Activated CD4-positive, alpha-beta T cell treated with anti-CD3 and anti-CD28 coated beads, Interleukin-2, amount 10 ng/mL, durations not matched to agents 7 days and 5 days (primary cell): ENCODE data around the gene TBC1D3B. TPM values are rescaled to one million over a fixed set of nuclear protein-coding genes. Genes with fewer than 3 reads are reported as not detected.
"Not testable (repeated sequence)": the region's sequence is repeated elsewhere in the genome, so short reads cannot be mapped to it uniquely, and the experiment has no call there.

Source experiments
- CTCF ChIA-PET: fragments of 350-600 bp; sonication (Branson Sonifier 250); formaldehyde crosslinking; loops from one replicate; lab custom pipeline; 2021; ENCODE audit warnings: antibody characterized with exemption; lab: Charles Lee
- POLR2A ChIA-PET: fragments of 350-600 bp; sonication (Branson Sonifier 250); formaldehyde crosslinking; loops from one replicate; lab custom pipeline; 2021; ENCODE audit warnings: antibody characterized with exemption; lab: Charles Lee
- DNase-seq: peaks from one replicate; pipeline ENCODE4 v3.0.0-alpha.2; 2020
- H3K27ac Mint-ChIP-seq: one replicate; pipeline ENCODE4 v1.8.0; 2021; ENCODE audit warnings: mild to moderate bottlenecking, moderate library complexity, mixed read lengths
- H3K27me3 Mint-ChIP-seq: one replicate; pipeline ENCODE4 v1.8.0; 2021; ENCODE audit warnings: mixed read lengths
- H3K36me3 Mint-ChIP-seq: one replicate; pipeline ENCODE4 v1.8.0; 2021; ENCODE audit warnings: low read depth, mixed read lengths
- H3K4me1 Mint-ChIP-seq: one replicate; pipeline ENCODE4 v1.8.0; 2021; ENCODE audit warnings: mixed read lengths
- H3K4me3 Mint-ChIP-seq: one replicate; pipeline ENCODE4 v1.8.0; 2021; ENCODE audit warnings: mild to moderate bottlenecking, moderate library complexity, mixed read lengths
- H3K9me3 Mint-ChIP-seq: one replicate; pipeline ENCODE4 v1.8.0; 2021; ENCODE audit warnings: mixed read lengths
- total RNA-seq, 2 experiments: library from RNA; stranded (reverse); gene quantifications; one replicate each; pipeline ENCODE4 v1.2.3, GENCODE V29; 2021

The TBC1D3B gene
- total RNA-seq, 2 experiments from 2014 or later, result 2.4 to 3.3 TPM

GRCh38 chr17:36194832-36195433, 18.5 kb upstream of the TBC1D3B start:
- POLR2A ChIA-PET, DNase-seq, H3K9me3 Mint-ChIP-seq, H3K27ac Mint-ChIP-seq, CTCF ChIA-PET, H3K4me3 Mint-ChIP-seq, H3K36me3 Mint-ChIP-seq: not testable (repeated sequence)
- Mint-ChIP-seq H3K27me3 (peaks cover 14% of the 10 kb centered on the region), H3K4me1 (peaks cover 14% of the 10 kb centered on the region)

DNA sequence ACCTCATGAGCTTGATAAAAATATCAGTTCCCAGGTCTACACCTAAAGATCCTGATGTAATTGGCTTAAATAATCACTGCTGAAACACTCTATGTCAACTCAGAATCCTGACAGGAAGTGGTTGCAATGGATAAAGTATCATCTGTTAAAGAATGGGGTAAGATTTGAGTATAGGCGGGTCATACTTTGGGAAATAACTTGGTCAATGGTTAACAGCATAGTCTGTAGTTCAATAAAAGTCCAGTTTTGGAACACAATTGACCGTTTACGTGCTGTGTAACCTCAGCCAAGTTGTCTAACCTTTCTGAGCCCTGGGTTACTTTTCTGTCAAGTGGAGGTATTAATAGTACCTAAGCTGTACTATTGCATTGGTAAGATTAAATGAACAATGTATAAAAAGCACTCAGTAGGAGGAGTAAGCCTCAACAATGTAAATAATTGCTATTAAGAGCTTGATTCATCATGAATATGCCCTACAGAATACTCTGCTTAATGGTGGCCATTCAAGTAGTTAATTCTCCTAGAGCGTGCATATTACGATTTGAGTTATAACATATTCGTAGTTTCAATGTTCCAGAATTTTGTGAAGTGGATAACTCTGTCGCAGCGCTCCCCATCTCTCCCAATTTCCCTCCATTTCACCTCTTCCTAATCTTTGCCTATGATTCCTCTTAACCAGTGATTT, 17.9 kb upstream of the TBC1D3B start:
- Mint-ChIP-seq H3K27me3 (peaks cover 15% of the 10 kb centered on the region), H3K4me1 (peaks cover 13% of the 10 kb centered on the region)
- H3K27ac Mint-ChIP-seq, H3K9me3 Mint-ChIP-seq, POLR2A ChIA-PET, H3K36me3 Mint-ChIP-seq, H3K4me3 Mint-ChIP-seq, DNase-seq: not testable (repeated sequence)
- CTCF ChIA-PET, result interaction anchor here (2.0 kb wide), 1 partner anchor 11 kb away, joined by 10 read pairs; no protein-coding TSS in a partner anchor

DNA sequence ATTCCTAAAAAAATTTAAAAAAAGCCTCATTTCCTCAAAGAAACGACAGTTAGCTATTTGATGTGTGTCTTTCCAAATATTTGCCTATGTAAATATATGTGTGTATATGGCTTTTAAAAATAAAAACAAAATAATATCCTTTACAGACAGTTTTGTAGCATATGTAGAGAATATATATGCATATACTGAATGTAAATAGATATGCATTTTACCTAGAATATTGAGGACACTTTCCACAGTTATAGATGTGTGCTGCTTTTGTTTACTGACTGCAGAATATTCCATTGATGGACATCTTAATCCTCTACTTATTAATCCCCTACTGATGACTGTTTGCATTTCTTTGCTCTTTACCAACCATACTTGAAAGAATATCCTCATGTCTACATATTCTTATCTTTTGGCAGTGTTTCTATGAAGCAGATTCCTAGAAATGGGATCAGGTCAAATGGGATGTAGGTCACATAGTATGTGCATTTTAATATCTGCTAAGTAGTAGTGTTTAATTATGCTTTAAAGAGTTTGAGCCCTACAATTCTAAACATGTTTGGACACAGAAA, 16.9 kb upstream of the TBC1D3B start:
- peaks cover 10% of the 10 kb centered on the region for H3K4me1 Mint-ChIP-seq
- ChIA-PET CTCF (interaction anchor here (1.7 to 2.0 kb wide), 2 partner anchors 10 to 290 kb away, joined by 4 to 10 read pairs; no protein-coding TSS in a partner anchor), POLR2A (no interaction called here)
- H3K36me3 Mint-ChIP-seq, result no peaks in the 10 kb centered on the region
- H3K27me3 Mint-ChIP-seq, result peaks cover 15% of the 10 kb centered on the region
- H3K27ac Mint-ChIP-seq, result no peak overlapping the region
- no peaks in the 10 kb centered on the region for H3K9me3 Mint-ChIP-seq
- H3K4me3 Mint-ChIP-seq, result no peak overlapping the region
- DNase-seq, result no peak

DNA sequence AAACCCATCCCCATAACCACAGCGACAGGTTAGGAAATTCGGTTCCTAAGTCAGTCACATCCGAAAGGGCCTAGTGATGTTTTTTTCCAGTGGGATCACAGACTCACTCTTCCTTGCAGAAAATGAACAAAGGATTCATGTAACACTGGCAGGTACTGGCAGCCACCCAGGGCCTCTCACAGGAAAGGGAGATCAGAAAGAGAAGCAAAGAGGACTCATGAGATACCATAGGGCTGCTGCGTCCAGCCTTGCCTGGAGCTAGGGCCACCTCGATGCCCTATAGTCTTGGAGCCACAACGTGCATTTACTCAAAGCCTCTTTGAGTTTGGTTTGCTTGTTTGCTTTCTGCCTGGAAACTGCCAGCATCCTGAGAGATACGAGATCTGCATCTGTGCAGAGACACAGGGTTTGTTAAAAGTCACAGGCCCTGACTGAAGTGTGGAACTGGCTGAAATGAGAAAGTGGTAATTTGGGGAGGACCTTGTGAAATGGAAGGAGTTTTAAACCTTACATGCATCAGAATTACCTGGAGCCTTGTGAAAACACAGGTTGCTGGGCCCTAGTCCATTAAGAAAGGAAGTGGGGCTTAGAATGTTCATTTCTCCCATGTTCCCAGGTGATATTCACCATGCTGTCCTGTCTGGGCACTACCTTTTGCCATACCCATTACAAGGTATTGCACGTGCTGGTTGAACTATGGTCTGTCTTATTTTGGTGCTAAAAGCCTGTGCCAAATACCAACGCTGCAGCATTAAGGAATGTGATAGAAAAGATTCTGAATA, 14.3 kb upstream of the TBC1D3B start:
- H3K27ac Mint-ChIP-seq, CTCF ChIA-PET, H3K9me3 Mint-ChIP-seq, H3K4me1 Mint-ChIP-seq, H3K36me3 Mint-ChIP-seq, H3K4me3 Mint-ChIP-seq, DNase-seq, POLR2A ChIA-PET: not testable (repeated sequence)
- H3K27me3 Mint-ChIP-seq, result peaks cover 14% of the 10 kb centered on the region

DNA sequence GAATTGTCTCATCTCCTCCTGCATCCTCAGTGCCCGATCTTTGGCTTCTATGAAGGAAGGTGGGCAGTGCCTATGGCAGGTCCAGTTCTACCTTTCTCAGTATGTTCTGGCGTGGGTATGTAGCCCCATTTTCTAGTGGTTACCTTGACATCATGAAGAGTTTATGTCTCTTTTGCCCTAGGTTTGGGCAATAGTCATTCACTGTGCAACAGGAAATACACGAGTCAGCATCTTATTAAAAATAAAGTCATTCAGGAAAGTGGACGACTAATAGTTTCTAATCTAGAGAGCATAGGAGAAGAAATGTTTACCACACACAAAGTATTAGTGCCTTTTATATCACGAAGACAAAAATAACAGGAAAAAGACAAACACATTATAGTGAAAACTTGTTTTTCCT, 13.6 kb upstream of the TBC1D3B start:
- H3K4me1 Mint-ChIP-seq, H3K27ac Mint-ChIP-seq, CTCF ChIA-PET, DNase-seq, H3K36me3 Mint-ChIP-seq, POLR2A ChIA-PET, H3K9me3 Mint-ChIP-seq, H3K4me3 Mint-ChIP-seq: not testable (repeated sequence)
- H3K27me3 Mint-ChIP-seq, result peaks cover 14% of the 10 kb centered on the region

DNA sequence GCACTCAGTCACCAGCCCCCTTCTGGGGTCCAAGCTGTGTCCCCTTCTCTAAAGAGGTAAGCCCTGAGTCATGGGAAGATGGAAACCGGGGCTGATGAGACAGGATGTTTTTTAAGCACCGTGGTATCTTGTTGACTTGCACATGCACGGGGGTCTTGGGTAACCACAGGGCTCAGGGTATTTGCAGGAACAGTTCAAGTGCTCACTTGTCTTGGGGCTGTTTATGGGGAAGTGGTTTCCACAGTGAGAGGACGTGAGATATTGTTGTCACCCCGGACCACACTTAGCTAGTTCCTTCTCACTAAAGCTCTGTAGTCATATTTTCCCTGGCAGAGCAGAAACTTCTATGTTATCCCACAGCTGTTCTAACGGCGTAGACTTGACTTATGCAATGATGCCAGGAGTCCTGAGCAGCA, 12.5 kb upstream of the TBC1D3B start:
- POLR2A ChIA-PET, result no interaction called here
- Mint-ChIP-seq H3K4me1 (peaks cover 6% of the 10 kb centered on the region), H3K4me3 (no peak overlapping the region), H3K36me3 (no peaks in the 10 kb centered on the region), H3K27ac (no peak overlapping the region), H3K9me3 (no peaks in the 10 kb centered on the region), H3K27me3 (peaks cover 16% of the 10 kb centered on the region)
- DNase-seq, result no peak
- CTCF ChIA-PET, result no interaction called here

GRCh38 chr17:36187943-36188665, 11.7 kb upstream of the TBC1D3B start:
- POLR2A ChIA-PET, H3K36me3 Mint-ChIP-seq, H3K4me3 Mint-ChIP-seq, H3K27ac Mint-ChIP-seq, CTCF ChIA-PET, DNase-seq, H3K9me3 Mint-ChIP-seq, H3K4me1 Mint-ChIP-seq: not testable (repeated sequence)
- H3K27me3 Mint-ChIP-seq, result peaks cover 14% of the 10 kb centered on the region

DNA sequence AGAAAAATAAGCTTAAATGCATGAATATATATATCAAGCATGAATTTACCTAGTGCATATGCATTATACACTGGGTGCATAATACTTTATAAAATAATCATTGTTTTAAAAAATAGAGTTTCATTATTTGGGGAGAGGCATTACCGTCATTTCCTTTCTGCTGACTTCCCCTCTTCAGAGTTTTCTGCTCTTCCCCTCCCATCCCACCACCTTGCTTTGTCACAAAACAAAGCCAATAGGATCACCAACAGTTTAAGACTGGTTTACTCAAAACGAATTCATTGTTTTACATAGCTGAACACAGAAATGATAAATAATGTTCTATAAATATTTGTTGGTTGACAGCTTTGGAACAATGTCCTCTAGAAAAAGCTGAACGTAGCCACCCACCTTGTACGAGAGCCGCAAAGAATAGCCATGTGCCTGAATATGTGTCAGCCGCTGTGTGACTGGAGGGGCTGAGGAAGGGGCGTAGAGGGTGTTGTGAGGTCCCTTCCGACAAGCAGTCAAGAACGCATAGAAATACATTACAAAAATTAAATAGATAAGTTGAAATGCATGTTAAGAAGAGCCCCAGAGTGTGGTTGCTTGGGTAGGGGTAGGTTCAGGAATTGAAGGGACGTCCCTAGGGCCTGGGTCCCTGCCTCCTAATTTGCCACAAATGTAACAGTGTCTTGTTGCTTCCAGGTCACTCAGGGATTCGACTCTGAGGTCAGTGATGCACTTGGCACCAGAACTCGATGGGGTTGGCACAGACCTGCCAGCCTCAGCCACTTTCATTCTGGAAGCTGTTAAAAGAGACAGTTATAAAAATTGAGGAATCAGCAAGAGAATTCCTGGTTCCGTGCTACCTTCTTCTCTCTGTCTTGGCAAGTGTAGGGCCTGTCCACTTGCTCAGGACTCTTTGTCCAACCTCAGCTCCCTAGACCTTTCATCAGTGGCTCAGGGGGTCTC, 10.7 kb upstream of the TBC1D3B start:
- H3K4me3 Mint-ChIP-seq, CTCF ChIA-PET: not testable (repeated sequence)

DNA sequence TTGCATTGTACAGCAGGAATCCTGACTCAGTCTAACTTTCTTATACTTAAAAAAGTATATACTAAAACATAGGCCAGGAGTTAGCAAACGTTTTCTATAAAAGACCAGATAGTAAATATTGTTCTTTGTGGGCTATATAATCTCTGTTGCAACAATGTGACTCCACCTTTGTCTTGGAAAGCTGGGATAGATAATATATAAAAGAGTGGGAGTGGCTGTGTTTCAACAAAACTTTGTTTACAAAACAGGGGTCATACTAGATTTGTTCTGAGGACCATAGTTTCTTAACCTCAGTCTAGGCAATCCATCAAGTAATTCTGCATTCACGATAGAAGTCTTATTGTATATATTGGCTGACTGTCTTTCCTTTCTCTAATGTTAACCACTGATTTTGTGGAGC, 9.0 kb upstream of the TBC1D3B start:
- ChIA-PET POLR2A (no interaction called here), CTCF (no interaction called here)
- peaks cover 17% of the 10 kb centered on the region for H3K27me3 Mint-ChIP-seq
- H3K4me1 Mint-ChIP-seq, result no peaks in the 10 kb centered on the region
- H3K9me3 Mint-ChIP-seq, result no peaks in the 10 kb centered on the region
- no peak for DNase-seq
- H3K36me3 Mint-ChIP-seq, result no peaks in the 10 kb centered on the region
- H3K4me3 Mint-ChIP-seq, result no peak overlapping the region
- no peak overlapping the region for H3K27ac Mint-ChIP-seq

More for the DNA sequence above, 10.7 kb upstream of the TBC1D3B start:
- DNase-seq, POLR2A ChIA-PET, H3K4me1 Mint-ChIP-seq, H3K9me3 Mint-ChIP-seq, H3K36me3 Mint-ChIP-seq, H3K27ac Mint-ChIP-seq: not testable (repeated sequence)
- peaks cover 10% of the 10 kb centered on the region for H3K27me3 Mint-ChIP-seq

DNA sequence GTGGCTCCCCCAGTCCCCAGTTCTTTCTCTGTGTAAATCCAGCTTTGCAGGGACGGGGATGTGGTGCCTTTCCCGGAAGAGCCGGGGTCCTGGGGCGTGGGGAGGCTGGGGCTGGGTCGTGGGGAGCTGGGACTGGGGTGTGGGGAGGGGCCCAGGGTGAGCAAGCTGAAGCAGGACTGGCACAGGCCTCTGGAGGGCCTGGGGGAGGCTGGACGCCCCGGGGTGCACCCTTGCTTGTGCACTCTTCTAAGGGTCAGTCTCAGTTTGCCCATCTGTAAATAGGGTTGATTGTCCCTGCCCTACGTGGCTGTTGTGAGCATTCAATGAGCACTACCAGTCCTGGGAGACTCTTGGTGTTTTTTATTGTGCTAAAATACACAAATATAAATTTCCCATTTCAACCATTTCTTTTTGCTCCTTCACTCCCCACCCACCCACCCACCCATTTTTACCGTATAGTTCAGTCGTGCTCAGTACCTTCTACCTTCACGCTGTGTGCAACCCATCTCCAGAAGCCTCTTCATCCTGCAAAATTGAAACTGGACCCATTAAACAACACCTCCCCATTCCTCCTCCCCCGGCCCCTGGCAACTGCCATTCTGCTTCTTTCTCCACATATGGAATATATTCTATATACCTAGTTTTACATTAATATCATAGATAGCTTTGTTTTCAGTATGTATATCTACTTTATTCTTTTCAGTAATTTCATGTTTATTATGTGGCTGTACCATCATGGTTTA, 7.8 kb upstream of the TBC1D3B start:
- no peaks in the 10 kb centered on the region for H3K9me3 Mint-ChIP-seq
- CTCF ChIA-PET, result interaction anchor here (1.8 kb wide), 1 partner anchor 9 kb away, joined by 10 read pairs; no protein-coding TSS in a partner anchor
- peaks cover 15% of the 10 kb centered on the region for H3K27me3 Mint-ChIP-seq
- POLR2A ChIA-PET, result no interaction called here
- no peaks in the 10 kb centered on the region for H3K4me1 Mint-ChIP-seq
- H3K36me3 Mint-ChIP-seq, result no peaks in the 10 kb centered on the region
- no peak overlapping the region for H3K27ac Mint-ChIP-seq
- no peak for DNase-seq
- no peak overlapping the region for H3K4me3 Mint-ChIP-seq
